HG03175 (cell line): ENCODE measurements around the gene RNASEH2A.

ENCODE experiments used
- ATAC-seq: cut with Tn5 transposase; IDR thresholded peaks from one replicate; pipeline ENCODE4 v1.9.1; 2021; ENCODE audit warnings: mild to moderate bottlenecking, moderate library complexity; ENCODE audit not compliant: unreplicated experiment

The RNASEH2A gene

DNA sequence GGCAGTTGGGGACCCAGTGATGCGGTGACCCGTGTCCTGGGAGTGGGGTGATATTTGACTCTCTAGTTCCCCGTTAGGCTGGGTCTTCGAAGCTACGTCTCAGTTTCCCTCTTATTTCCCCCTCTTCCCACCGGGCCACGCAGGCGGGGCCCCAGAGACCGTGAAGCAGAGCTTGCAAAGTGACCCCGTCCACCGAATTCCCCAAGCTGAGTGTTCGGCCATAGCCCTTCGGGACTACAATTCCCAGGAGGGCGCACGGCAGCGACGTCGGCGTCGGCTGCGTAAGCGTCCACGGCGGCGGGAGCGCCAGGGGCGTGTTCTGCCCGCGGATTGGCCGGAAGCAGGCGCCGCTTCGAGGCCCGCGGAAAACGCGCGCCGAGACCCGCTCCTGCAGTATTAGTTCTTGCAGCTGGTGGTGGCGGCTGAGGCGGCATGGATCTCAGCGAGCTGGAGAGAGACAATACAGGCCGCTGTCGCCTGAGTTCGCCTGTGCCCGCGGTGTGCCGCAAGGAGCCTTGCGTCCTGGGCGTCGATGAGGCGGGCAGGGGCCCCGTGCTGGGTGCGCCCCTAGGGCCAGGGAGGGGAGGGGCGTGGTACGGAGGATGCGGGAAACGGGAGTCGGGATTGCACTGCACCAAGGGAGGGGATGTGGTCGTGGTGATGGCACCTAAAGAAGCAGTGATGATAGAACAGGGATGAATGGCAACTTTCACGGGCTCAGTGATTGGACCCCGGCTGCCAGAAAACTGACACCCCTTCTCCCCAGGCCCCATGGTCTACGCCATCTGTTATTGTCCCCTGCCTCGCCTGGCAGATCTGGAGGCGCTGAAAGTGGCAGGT is at the start of gene RNASEH2A:
Gene RNASEH2A (plus strand): TSS at position 343 of the 840 bp plus-strand sequence. CDS start 90 bp downstream, at position 433.
- ATAC-seq, result peak; percentile 75

DNA sequence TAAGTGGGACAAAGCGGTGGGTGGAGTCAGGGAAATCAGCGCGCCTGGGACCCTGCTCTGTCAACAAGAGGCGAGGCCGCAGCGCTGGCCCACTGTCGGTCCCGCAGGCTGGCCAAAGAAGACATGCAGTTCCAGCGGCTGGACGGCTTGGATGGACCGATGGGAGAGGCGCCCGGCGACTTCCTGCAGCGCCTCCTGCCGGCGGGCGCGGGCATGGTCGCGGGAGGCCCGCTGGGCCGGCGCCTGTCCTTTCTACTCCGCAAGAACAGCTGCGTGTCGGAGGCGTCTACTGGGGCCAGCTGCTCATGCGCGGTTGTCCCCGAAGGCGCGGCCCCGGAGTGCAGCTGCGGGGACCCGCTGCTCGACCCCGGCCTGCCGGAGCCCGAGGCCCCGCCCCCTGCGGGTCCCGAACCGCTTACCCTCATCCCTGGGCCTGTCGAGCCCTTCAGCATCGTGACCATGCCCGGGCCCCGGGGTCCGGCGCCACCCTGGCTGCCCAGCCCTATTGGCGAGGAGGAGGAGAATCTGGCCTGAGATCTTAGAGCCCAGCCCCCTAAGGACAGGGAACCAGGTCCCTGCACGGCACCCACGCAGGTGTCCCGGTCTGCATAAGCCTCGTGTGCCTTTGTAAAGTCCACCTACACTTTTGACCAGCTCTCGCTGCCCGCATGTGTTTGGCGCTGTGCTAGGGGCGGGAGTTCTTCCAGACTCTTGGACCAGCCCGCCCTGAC is 48.7 kb upstream of the RNASEH2A start:
- no peak for ATAC-seq

DNA sequence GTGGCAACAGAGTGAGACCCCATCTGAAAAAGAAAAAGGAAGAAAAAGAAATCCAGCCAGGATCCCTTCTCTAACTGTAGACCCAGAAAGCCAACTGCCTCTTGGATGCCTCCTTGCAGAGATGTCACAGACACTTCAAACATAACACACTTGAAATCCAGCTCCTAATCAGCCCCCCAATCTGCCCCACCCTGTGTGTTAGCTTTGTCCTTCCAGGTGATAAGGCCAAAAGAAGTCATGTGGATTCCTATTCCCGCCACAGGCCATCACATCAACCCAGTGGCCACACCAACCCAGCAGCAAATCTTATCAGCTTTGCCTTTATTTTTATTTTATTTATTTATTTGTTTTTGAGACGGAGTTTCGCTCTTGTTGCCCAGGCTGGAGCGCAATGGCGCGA is 46.7 kb upstream of the RNASEH2A start:
- ATAC-seq, result no peak

GRCh38 chr19:12763100-12763499 is 43.3 kb upstream of the RNASEH2A start:
- no peak for ATAC-seq

- ATAC-seq, result no peak
These were observed 41.7 kb upstream of the RNASEH2A start for GRCh38 chr19:12764698-12765097.

DNA sequence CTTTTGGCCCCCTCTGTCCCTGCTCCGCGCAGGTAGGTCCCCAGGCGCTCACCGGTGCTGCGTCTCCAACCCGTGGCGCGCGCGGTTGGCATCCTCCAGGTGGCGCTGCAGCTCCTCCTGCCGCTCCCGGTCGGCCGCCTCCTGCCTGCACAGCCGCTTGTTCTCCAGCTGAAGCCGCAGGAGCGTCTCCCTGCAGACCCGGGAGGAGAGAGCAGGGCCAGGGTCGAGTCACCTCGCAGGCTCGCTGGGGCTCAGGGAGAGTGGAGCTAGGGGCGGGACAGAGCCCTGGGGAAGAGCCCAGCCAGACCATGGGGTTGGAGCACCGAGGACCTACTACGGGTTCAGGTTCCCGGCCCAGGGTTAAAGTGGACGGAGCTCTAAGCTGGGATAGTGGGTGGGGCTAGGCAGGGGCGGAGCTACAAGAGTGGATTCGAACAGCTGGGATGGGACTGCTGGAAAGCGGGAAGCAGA is 40.3 kb upstream of the RNASEH2A start:
- ATAC-seq, result no peak

- ATAC-seq, result no peak
These were observed 39.2 kb upstream of the RNASEH2A start for GRCh38 chr19:12767150-12767549.

DNA sequence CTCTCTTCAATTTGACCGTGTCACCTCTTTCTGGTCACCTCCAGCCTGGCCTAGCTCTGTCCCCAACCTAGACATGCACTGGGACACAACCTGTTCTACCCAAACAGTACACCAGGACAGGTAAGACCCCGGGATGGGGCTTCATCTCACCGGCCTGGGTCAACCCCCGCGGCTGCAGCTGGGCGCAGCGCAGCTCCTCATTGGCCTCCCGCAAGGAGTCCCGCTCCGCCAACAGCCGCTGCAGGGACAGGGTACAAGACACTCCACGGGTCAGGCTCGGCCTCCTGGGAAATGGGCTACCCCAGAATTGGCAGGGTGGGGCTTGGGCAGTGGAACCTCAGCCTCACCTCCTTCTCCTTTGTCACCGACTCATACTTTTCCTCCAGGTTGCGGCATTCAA is 38.7 kb upstream of the RNASEH2A start:
- ATAC-seq, result no peak

- ATAC-seq, result no peak
These were observed 36.7 kb upstream of the RNASEH2A start for GRCh38 chr19:12769689-12770088.

GRCh38 chr19:12770922-12771321 is 35.5 kb upstream of the RNASEH2A start:
- no peak for ATAC-seq

GRCh38 chr19:12772323-12772722 is 34.1 kb upstream of the RNASEH2A start:
- ATAC-seq, result no peak

DNA sequence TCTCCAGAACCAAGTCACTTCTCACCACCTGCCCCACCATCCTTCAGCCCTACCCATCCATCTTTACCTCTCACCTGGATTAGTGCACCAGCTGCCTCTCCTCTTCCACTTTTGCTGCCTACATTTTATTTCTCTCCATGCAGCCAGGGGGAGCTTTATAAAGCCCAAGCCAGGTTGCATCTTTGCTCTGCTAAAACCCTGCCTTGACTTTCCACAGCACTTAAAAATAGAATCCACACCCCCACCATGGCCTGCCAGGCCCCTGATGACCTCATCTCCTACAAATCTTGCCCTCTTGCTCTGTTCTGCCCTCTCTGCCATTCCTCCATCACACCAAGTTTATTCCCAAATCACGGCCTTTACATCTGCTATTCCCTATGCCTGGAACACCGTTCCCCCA is 32.8 kb upstream of the RNASEH2A start:
- ATAC-seq, result no peak

DNA sequence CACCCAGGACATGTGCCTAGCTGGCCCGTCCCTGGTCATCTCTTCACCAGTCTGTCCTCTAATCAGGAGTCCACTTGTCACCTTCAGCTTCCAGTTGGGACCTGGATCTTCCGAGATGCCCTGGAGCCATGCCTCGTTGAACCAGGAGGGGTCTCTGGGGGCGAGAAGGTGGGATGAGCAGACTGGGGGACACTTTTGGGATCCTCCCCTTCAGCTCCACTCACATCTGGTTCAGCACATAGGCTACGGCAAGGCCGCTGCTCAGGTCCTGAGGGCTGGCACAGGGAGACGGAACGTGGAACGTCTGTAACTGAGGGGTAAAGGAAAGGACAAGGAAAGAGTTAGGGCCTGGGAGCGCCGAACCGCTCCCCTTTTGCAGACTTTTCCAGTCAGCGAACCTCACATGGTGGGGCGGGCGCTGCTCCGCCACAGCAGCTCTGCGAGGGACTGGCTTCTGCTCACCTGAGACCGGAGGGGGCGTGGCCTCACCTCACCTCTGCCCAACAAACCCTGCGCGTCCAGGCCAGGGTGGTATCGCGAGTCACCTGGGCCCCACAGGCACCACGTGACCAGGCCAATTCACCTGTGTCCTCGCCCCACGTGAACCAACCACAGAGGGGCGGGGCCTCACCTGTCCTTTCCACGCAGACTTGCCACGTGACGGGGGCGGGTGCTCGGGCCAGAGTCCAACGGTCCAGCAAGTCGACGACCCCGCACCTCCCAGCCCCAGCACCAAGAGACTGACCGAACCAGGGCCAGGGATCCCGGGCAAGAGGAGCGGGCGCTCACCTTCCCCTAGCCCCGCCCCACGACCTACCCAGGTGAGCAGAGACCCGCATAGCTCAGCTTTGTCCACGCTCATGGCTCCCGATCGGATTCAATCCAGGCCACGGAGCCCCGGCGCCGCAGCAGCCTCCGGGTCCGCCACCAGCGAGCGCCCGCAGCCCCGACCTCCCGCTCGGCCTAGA is 31.5 kb upstream of the RNASEH2A start, which contains the start of gene HOOK2:
Gene HOOK2 (minus strand): TSS at position 965 of the 968 bp plus-strand sequence. CDS start 103 bp downstream, at position 862.
- ATAC-seq, result no peak

GRCh38 chr19:12777217-12778016 is 29.0 kb upstream of the RNASEH2A start:
- peak; percentile 50 for ATAC-seq

DNA sequence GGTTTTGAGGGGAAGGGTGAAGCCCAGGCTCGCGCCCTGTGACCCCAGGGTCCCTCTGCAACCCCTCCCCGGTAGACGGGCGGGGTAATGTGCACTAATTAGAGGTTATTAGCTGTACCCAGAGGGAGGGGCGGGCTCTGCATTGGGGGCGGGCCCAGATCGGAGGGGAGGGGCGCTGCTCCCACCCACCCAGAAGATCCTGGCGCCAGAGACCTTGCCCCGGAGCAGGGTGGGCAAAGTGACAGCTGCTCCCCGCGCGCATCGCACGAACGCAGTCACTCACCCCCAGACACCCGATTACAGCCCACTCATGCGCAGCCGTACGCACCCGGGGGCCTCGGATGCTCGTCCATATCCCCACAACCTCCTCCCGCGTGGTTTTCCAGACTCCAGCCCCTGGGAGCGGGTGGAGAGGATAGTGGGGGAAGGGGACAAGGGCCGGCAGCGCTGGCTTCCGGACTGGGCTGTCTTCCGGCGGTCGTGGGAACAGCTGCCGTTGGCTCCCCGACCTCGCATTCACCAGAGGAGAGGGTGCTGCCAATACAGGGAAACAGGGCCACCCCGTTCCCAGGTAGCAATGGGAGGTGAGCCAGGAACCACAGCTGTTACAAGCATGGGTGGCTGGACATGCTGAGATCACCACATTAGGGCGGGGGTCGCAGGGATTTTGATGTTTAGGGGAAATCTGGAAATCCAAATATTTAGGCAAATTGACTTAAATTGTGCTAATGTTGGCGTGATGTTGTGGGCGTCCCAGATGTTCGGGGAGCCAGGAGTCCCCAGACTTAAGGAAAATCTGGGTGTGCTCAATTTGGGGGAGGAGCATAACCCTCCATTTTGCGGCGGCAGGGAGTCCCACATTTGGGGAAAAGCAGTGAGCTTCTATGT is 28.1 kb upstream of the RNASEH2A start:
- no peak for ATAC-seq

DNA sequence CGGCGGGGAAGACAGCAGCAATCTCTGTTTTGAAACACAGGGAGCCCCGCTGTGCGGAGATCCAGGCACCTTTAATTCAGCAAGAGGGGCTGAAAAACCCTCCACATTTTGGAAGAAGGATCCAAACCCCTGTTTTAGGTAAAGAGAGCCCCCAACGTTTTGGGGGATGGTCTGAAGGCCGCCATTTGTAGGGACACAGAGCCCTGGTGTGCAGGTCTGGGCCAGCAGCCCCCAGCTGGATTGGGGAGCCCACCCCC is 27.6 kb upstream of the RNASEH2A start:
- ATAC-seq, result no peak

DNA sequence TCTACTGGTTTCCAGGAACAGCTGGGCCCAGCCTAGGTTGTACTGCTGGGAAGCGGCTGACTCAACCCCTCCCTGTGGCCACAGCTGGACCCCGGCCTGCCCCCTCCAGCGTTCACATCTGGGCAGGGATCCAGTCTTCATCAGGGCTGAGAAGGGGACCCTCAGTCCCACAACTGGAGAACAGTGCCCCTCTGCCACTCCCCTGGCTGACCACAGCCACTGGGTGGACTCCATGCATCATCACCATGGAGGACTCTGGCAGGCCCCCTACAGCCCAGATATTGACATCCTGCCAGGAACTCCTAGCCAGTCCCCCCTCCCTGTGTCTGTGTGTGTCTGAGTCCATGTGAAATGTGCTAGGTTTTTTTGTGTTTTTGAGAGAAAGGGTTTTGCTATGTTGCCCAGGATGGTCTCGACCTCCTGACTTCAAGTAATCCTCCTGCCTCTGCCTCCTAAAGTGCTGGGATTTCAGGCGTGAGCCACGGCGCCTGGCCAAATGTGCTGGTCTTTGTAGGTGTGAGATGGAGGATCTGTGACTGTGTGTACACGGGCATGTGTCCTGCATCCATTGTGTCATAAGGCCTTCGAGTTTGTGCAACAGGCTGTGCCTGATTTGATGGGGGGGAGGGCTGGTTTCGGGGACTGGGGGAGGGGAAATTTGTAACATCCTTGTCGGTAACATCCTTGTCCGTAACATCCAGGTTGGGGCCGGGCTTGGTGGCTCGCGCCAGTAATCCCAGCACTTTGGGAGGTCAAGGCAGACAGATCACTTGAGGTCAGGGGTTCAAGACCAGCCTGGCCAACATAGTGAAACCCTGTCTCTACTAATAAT is 27.0 kb upstream of the RNASEH2A start:
- no peak for ATAC-seq

DNA sequence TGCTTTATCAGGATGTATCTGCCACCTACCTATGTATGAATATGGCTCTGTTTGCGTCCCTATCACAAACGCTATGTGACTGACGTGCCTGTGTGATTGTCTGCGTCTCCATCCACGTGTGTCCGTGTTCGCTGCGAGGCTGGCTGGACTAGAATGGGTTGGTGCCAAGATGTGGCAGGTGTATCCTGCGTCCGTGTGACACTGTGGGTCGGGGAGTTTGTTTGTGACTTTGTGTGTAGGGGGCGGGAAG is 24.3 kb upstream of the RNASEH2A start:
- no peak for ATAC-seq
